H1 (cell line): ENCODE results near the gene NELFB. TPM values are rescaled to one million over a fixed set of nuclear protein-coding genes. Genes with fewer than 3 reads are reported as not detected.

Source experiments
- CTCF ChIA-PET: fragments of 300-600 bp; sonication (Branson Sonifier 250); formaldehyde crosslinking; loops from one replicate; lab custom pipeline; 2021; ENCODE audit not compliant: partially characterized antibody; lab: Charles Lee
- POLR2A ChIA-PET: fragments of 300-600 bp; sonication (Branson Sonifier 250); formaldehyde crosslinking; loops from one replicate; lab custom pipeline; 2021; ENCODE audit warnings: inconsistent platforms; ENCODE audit not compliant: partially characterized antibody; lab: Charles Lee
- DNase-seq, 2 experiments: peaks; one replicate each; pipeline versions ENCODE4 v3.0.0 to v3.0.0-alpha.2; 2010 to 2022; ENCODE audit warnings: low spot score in 2 of 2, low read depth in 1 of 2, mixed read lengths in 1 of 2
- FAIRE-seq: peaks from 2 replicates; lab custom pipeline; 2011; peaks lifted over from hg19 to GRCh38; lab: Jason Lieb, UNC
- H2AFZ ChIP-seq: 2 replicates; pipeline ENCODE4 v1.8.1; 2012; ENCODE audit warnings: low read length, inconsistent platforms
- H2AK5ac ChIP-seq: 2 replicates; pipeline ENCODE4 v1.6.1; 2013; ENCODE audit warnings: low read depth, low read length
- H2BK120ac ChIP-seq: replicated peaks from 2 replicates; pipeline ENCODE3; 2013; ENCODE audit warnings: low read depth, low read length, inconsistent platforms
- H2BK12ac ChIP-seq: 2 replicates; pipeline ENCODE4 v1.6.1; 2013; ENCODE audit warnings: low read depth, low read length
- H2BK15ac ChIP-seq: 2 replicates; pipeline ENCODE4 v1.6.1; 2013; ENCODE audit warnings: low read length
- H2BK20ac ChIP-seq: 2 replicates; pipeline ENCODE4 v1.6.1; 2013; ENCODE audit warnings: low read length
- H2BK5ac ChIP-seq: 2 replicates; pipeline ENCODE4 v1.6.1; 2013; ENCODE audit warnings: low read depth, low read length
- H3K14ac ChIP-seq: 2 replicates; pipeline ENCODE4 v1.6.1; 2013; ENCODE audit warnings: inconsistent platforms; ENCODE audit not compliant: insufficient read length
- H3K18ac ChIP-seq: 2 replicates; pipeline ENCODE4 v1.6.1; 2013; ENCODE audit warnings: low read length; ENCODE audit errors: extremely low read depth
- H3K23ac ChIP-seq: 2 replicates; pipeline ENCODE4 v1.6.1; 2013; ENCODE audit warnings: inconsistent platforms; ENCODE audit not compliant: insufficient read length
- H3K23me2 ChIP-seq: 2 replicates; pipeline ENCODE4 v1.6.1; 2013; ENCODE audit warnings: low read depth, low read length
- H3K27ac ChIP-seq: 2 replicates; pipeline ENCODE4 v1.6.1; 2011; ENCODE audit warnings: low read depth, low read length, inconsistent platforms
- H3K27me3 ChIP-seq, 4 experiments: replicated peaks in 1 of 4; 1 replicate in 1 of 4; 2 replicates in 3 of 4; pipeline versions ENCODE4 v1.6.1 to v1.8.1; 2011 to 2013; ENCODE audit warnings: low read length in 3 of 4, mild to moderate bottlenecking in 3 of 4, inconsistent platforms in 2 of 4, mixed read lengths in 2 of 4, moderate library complexity in 1 of 4; ENCODE audit not compliant: control insufficient read depth in 3 of 4, insufficient read depth in 3 of 4; ENCODE audit errors: extremely low read depth in 1 of 4
- H3K36me3 ChIP-seq, 4 experiments: 2 replicates each; pipeline versions ENCODE4 v1.6.1 to v1.8.1; 2011 to 2013; ENCODE audit warnings: mild to moderate bottlenecking in 4 of 4, low read length in 3 of 4, moderate library complexity in 2 of 4, control low read depth in 1 of 4, inconsistent platforms in 1 of 4; ENCODE audit not compliant: insufficient read depth in 4 of 4, control insufficient read depth in 2 of 4
- H3K4ac ChIP-seq: replicated peaks from 2 replicates; pipeline ENCODE3; 2013; ENCODE audit warnings: low read length, low read depth, mixed read lengths, inconsistent platforms; ENCODE audit not compliant: insufficient read length
- H3K4me1 ChIP-seq, 4 experiments: replicated peaks in 1 of 4; 1 replicate in 1 of 4; 2 replicates in 3 of 4; pipeline versions ENCODE4 v1.6.1 to v1.8.1; 2011 to 2013; ENCODE audit warnings: low read length in 3 of 4, inconsistent platforms in 2 of 4, mixed read lengths in 1 of 4; ENCODE audit not compliant: insufficient read depth in 4 of 4, control insufficient read depth in 3 of 4
- H3K4me2 ChIP-seq, 2 experiments: 2 replicates each; pipeline versions ENCODE4 v1.6.1 to v1.8.1; 2011 to 2013; ENCODE audit warnings: low read depth in 2 of 2, low read length in 2 of 2, control low read depth in 1 of 2, inconsistent platforms in 1 of 2, mild to moderate bottlenecking in 1 of 2; ENCODE audit not compliant: insufficient read depth in 1 of 2
- H3K4me3 ChIP-seq, 4 experiments: fragments of 200-600, 300-600 bp in 1 of 4; sonication (generic), shearing (Covaris generic), sonication (Bioruptor Twin) in 1 of 4; 2 replicates each; pipeline versions ENCODE4 v1.5.1 to v1.8.1; 2011 to 2016; ENCODE audit warnings: low read length in 4 of 4, low read depth in 3 of 4, control low read depth in 2 of 4, inconsistent platforms in 2 of 4, mild to moderate bottlenecking in 2 of 4, mixed read lengths in 1 of 4, moderate library complexity in 1 of 4; ENCODE audit not compliant: insufficient read depth in 2 of 4; ENCODE audit errors: extremely low read depth in 1 of 4
- H3K56ac ChIP-seq: replicated peaks from 2 replicates; pipeline ENCODE3; 2013; ENCODE audit warnings: low read depth, mild to moderate bottlenecking, mixed read lengths, low read length, inconsistent platforms; ENCODE audit not compliant: insufficient read length
- H3K79me1 ChIP-seq: 2 replicates; pipeline ENCODE4 v1.6.1; 2013; ENCODE audit warnings: low read depth, low read length, control low read depth
- H3K79me2 ChIP-seq, 2 experiments: 2 replicates each; pipeline versions ENCODE4 v1.6.1 to v1.8.1; 2012 to 2013; ENCODE audit warnings: low read length in 2 of 2, mild to moderate bottlenecking in 2 of 2, inconsistent platforms in 1 of 2; ENCODE audit not compliant: insufficient read depth in 2 of 2, control insufficient read depth in 1 of 2
- H3K9ac ChIP-seq, 4 experiments: replicated peaks in 1 of 4; 1 replicate in 1 of 4; 2 replicates in 3 of 4; pipeline versions ENCODE4 v1.6.1 to v1.8.1; 2011 to 2013; ENCODE audit warnings: low read depth in 3 of 4, low read length in 3 of 4, control low read depth in 2 of 4, mild to moderate bottlenecking in 2 of 4, moderate library complexity in 2 of 4, inconsistent platforms in 1 of 4; ENCODE audit errors: extremely low read depth in 1 of 4
- H3K9me3 ChIP-seq, 2 experiments: 2 replicates each; pipeline versions ENCODE4 v1.6.1 to v1.8.1; 2012 to 2013; ENCODE audit warnings: mild to moderate bottlenecking in 2 of 2, moderate library complexity in 2 of 2, control low read depth in 1 of 2, inconsistent platforms in 1 of 2, low read depth in 1 of 2, low read length in 1 of 2, mixed read lengths in 1 of 2; ENCODE audit not compliant: insufficient read depth in 2 of 2
- H4K20me1 ChIP-seq, 2 experiments: replicated peaks in 1 of 2; 2 replicates each; pipeline versions ENCODE3 to v1.8.1; 2011 to 2013; ENCODE audit warnings: inconsistent platforms in 2 of 2, low read length in 2 of 2, mild to moderate bottlenecking in 1 of 2; ENCODE audit not compliant: insufficient read depth in 2 of 2, control insufficient read depth in 1 of 2
- H4K5ac ChIP-seq: 2 replicates; pipeline ENCODE4 v1.6.1; 2013; ENCODE audit warnings: low read length, low read depth, mixed read lengths, inconsistent platforms; ENCODE audit not compliant: insufficient read length
- H4K8ac ChIP-seq: 2 replicates; pipeline ENCODE4 v1.8.0; 2013; ENCODE audit warnings: mild to moderate bottlenecking, moderate library complexity, low read length, inconsistent platforms; ENCODE audit not compliant: insufficient read depth; ENCODE audit errors: extremely low read depth
- H4K91ac ChIP-seq: replicated peaks from 2 replicates; pipeline ENCODE3; 2013; ENCODE audit warnings: low read length, mixed read lengths, inconsistent platforms; ENCODE audit not compliant: insufficient read length
- CBX8 ChIP-seq: fragments of 300-800, 300-1000 bp; sonication (generic); IDR thresholded peaks from 2 replicates; pipeline ENCODE4 v1.7.1; 2016; ENCODE audit warnings: low read depth, low read length, borderline replicate concordance
- CTCF ChIP-seq, 3 experiments: IDR thresholded peaks; 1 replicate in 2 of 3; 2 replicates in 1 of 3; pipeline versions ENCODE4 v1.5.1 to v1.6.1; 2011; ENCODE audit warnings: low read length in 3 of 3, mild to moderate bottlenecking in 3 of 3, inconsistent platforms in 2 of 3, low read depth in 1 of 3, moderate library complexity in 1 of 3; ENCODE audit not compliant: insufficient read depth in 1 of 3; ENCODE audit errors: control extremely low read depth in 1 of 3
- GABPA ChIP-seq: IDR thresholded peaks from 2 replicates; pipeline ENCODE4 v1.6.1; 2011; ENCODE audit warnings: mild to moderate bottlenecking, low read length, moderate library complexity, borderline replicate concordance; ENCODE audit not compliant: insufficient read depth
- GTF2F1 ChIP-seq: IDR thresholded peaks from 2 replicates; pipeline ENCODE4 v1.6.1; 2012; ENCODE audit warnings: low read depth, low read length, improper control_type of control experiment, borderline replicate concordance
- KDM4A ChIP-seq: IDR thresholded peaks from one replicate; pipeline ENCODE4 v1.7.1; 2012; ENCODE audit warnings: low read depth, mild to moderate bottlenecking, moderate library complexity, low read length, inconsistent platforms; ENCODE audit not compliant: severe bottlenecking
- MAFK ChIP-seq: IDR thresholded peaks from 2 replicates; pipeline ENCODE4 v1.6.1; 2012; ENCODE audit warnings: low read depth, mild to moderate bottlenecking, improper control_type of control experiment, low read length
- MAX ChIP-seq: IDR thresholded peaks from 2 replicates; pipeline ENCODE4 v1.6.1; 2012; ENCODE audit warnings: inconsistent platforms
- TEAD4 ChIP-seq: IDR thresholded peaks from 2 replicates; pipeline ENCODE4 v1.6.1; 2012; ENCODE audit warnings: low read depth, low read length, inconsistent platforms, mixed read lengths
- WGBS, 2 experiments: shearing (Covaris generic) in 1 of 2; methylation state at CpG; one replicate each; pipeline versions ENCODE4 v1.1.6 to v1.1.7; 2013 to 2015; ENCODE audit warnings: low lambda C conversion rate in 2 of 2, mixed read lengths in 2 of 2, inconsistent platforms in 1 of 2, low coverage in 1 of 2, missing lambda C conversion rate in 1 of 2; ENCODE audit not compliant: insufficient replicate concordance in 2 of 2, insufficient coverage in 1 of 2, insufficient read length in 1 of 2; ENCODE audit errors: extremely low coverage in 1 of 2, missing lambda C conversion rate in 1 of 2; 5-methylcytosine and 5-hydroxymethylcytosine counted together
- polyA plus RNA-seq, 7 experiments: library from polyadenylated mRNA; depleted of rRNA in 3 of 7; stranded (reverse) in 5 of 7; unstranded in 2 of 7; fragments of >200 nt in 5 of 7; fragments of 200-250 nt in 2 of 7; gene quantifications; 1 replicate in 5 of 7; 2 replicates in 1 of 7; 4 replicates in 1 of 7; pipeline versions ENCODE4 v1.2.1 to v1.2.3, GENCODE V29; 2011 to 2013; ENCODE audit warnings: missing spikeins in 2 of 7, mixed read lengths in 2 of 7
- total RNA-seq: library from RNA; stranded (reverse); fragmentation: NEBNext Ultra II Directional; extraction: Animal tissue kit (Norgen Biotek cat#: 25700); gene quantifications from 2 replicates; pipeline ENCODE4 v1.2.1, GENCODE V29; 2021

NELFB gene
- total and polyA plus RNA-seq, 2 of the 8 experiments (the other 6 are each of a cell fraction or from before 2014, with no cell fraction given), result 57.6 to 78.0 TPM

GRCh38 chr9:137240841-137241489, 14.2 kb upstream of the NELFB start, which contains the start of gene TUBB4B:
Gene TUBB4B, plus strand, starts transcription at chr9:137241287. Its CDS starts 74 bp downstream, at chr9:137241361.
- H3K23me2 ChIP-seq, result peaks cover 5% of the 10 kb centered on the region; the same call in 1 of the 2 replicates
- H2BK12ac ChIP-seq, result no peak within 1 kb of the TSS
- peak within 1 kb of the TSS; percentile 77 for H3K56ac ChIP-seq
- H3K18ac ChIP-seq, result peak within 1 kb of the TSS; percentile 95
- peak within 1 kb of the TSS; percentile 67; the same call in 1 of the 2 replicates for H3K27ac ChIP-seq
- CTCF ChIA-PET, result interaction anchor here (0.9 to 9.1 kb wide), 3 partner anchors 13 to 33 kb away, joined by 3 to 113 read pairs (median 8); partner anchors contain the start of genes CYSRT1, RNF208 and RNF224
- 1% methylated on average over 56 of the region's 67 CpGs; no CpG with 5 or more reads in 1 of the 2 experiments for WGBS, 2 experiments
- peak; percentile 94 for FAIRE-seq
- H3K27me3 ChIP-seq, result no peaks in the 10 kb centered on the region
- H3K4me3 ChIP-seq, result peak within 1 kb of the TSS; percentile 64 to 92 (median 76)
- peak within 1 kb of the TSS; percentile 52 for H4K5ac ChIP-seq
- peaks cover 6 to 18% (median 15%) of the 10 kb centered on the region in 4 experiments; a peak in 7 of 8 replicates for H3K36me3 ChIP-seq
- no peak within 1 kb of the TSS for H2BK120ac ChIP-seq
- no peak within 1 kb of the TSS for H3K14ac ChIP-seq
- H2BK5ac ChIP-seq, result peak within 1 kb of the TSS; percentile 95
- peaks cover 0 to 20% of the 10 kb centered on the region in 2 experiments; a peak in 2 of 4 replicates for H3K79me2 ChIP-seq
- H4K91ac ChIP-seq, result peak within 1 kb of the TSS; percentile 91
- H2BK20ac ChIP-seq, result no peak within 1 kb of the TSS
- peaks cover 0 to 27% (median 21%) of the 10 kb centered on the region in 4 experiments; a peak in 6 of 7 replicates for H3K4me1 ChIP-seq
- peaks cover 22 to 23% of the 10 kb centered on the region in 2 experiments for H4K20me1 ChIP-seq
- no peak within 1 kb of the TSS for H2AK5ac ChIP-seq
- H3K23ac ChIP-seq, result no peak within 1 kb of the TSS
- peak within 1 kb of the TSS; percentile 29 to 95 (median 64) for H3K9ac ChIP-seq
- peak; percentile 94 to 100 for DNase-seq
- POLR2A ChIA-PET, result interaction anchor here (0.6 to 69.9 kb wide), 42 partner anchors 6 to 364 kb away, joined by 3 to 1462 read pairs (median 3); partner anchors contain the start of genes ABCA2, CYSRT1, ENTPD2 and GRIN1
- no peak within 1 kb of the TSS for H2BK15ac ChIP-seq
- H2AFZ ChIP-seq, result no peak within 1 kb of the TSS
- H4K8ac ChIP-seq, result peak within 1 kb of the TSS; percentile 91; the same call in 1 of the 2 replicates
- no peaks in the 10 kb centered on the region for H3K9me3 ChIP-seq
- peak within 1 kb of the TSS; percentile 76 to 87 for H3K4me2 ChIP-seq
- peaks cover 5% of the 10 kb centered on the region for H3K79me1 ChIP-seq
- H3K4ac ChIP-seq, result no peak within 1 kb of the TSS
- TF ChIP-seq MAX (peak; percentile 55; the same call in 1 of the 2 replicates), TEAD4 (0 out of 2 replicates have a peak, but pooled peaks have one; percentile 20), GABPA (peak; percentile 21; the same call in 1 of the 2 replicates), MAFK (no peak), KDM4A (peak; percentile 16), CBX8 (no peak), CTCF (IDR thresholded peaks at IDR 0.05; ENCODE audit: control extremely low read depth in 1 of 3, insufficient read depth in 1 of 3, low read depth in 1 of 3, low read length in 3 of 3) (no peak), GTF2F1 (peak; percentile 99)
